C4-2B (cell line): ENCODE measurements around the gene FAM76A.

ENCODE experiments used
- ZFX ChIP-seq: fragments of 450-650 bp; IDR thresholded peaks from 2 replicates; pipeline ENCODE4 v1.6.1; 2017
- TF ChIP-seq, protein P1 (sequence below): fragments of 450-650 bp; conservative IDR thresholded peaks from 2 replicates; pipeline ENCODE4 v1.5.1; 2017; ENCODE audit warnings: mild to moderate bottlenecking

DNA sequence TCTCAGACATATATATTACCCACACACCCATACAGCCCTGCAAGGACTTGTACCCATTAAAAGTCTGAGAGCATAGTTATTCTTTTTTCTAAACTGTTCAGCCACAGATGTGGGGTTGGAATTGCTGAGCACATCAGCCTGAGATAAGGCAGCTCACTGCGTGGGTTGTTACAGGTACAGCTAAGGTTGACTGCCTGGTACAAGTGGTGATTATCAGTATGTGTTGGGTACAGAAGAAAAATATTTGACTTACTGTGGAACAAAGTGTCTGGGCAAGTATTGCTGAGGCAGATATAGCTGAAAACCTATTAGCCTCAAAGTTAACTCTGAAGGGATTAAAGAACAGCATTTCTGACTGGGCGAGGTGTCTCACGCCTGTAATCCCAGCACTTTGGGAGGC, 52.3 kb downstream of the FAM76A start:
- TF ChIP-seq, protein P1, sequence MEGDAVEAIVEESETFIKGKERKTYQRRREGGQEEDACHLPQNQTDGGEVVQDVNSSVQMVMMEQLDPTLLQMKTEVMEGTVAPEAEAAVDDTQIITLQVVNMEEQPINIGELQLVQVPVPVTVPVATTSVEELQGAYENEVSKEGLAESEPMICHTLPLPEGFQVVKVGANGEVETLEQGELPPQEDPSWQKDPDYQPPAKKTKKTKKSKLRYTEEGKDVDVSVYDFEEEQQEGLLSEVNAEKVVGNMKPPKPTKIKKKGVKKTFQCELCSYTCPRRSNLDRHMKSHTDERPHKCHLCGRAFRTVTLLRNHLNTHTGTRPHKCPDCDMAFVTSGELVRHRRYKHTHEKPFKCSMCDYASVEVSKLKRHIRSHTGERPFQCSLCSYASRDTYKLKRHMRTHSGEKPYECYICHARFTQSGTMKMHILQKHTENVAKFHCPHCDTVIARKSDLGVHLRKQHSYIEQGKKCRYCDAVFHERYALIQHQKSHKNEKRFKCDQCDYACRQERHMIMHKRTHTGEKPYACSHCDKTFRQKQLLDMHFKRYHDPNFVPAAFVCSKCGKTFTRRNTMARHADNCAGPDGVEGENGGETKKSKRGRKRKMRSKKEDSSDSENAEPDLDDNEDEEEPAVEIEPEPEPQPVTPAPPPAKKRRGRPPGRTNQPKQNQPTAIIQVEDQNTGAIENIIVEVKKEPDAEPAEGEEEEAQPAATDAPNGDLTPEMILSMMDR: no peak
- no peak for TF ChIP-seq ZFX
